Stimulated activated naive CD4-positive, alpha-beta T cell treated with Interleukin-2 at 50 U/mL for 16 hours (primary cell): ENCODE measurements around the gene MAP4K3.

Source experiments
- DNase-seq: peaks from one replicate; lab custom pipeline; 2025; lab: John Stamatoyannopoulos, UW

MAP4K3 gene

DNA sequence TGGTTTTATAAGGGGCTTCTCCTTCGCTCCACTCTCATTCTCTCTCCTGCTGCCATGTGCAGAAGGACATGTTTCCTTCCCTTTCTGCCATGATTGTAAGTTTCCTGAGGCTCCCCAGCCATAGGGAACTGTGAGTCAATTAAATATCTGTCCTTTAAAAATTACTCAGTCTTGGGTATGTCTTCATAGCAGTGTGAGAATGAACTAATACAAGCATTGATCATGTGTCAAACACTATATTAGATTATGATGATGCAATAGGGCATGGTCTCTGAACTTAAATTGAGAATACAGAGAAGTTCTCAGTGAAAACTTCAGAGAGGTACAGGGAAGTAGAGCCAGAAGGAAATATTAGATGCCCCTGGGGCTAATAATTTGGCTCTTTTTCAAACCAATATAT is 5.9 kb upstream of the MAP4K3 start:
- DNase-seq = no peak

DNA sequence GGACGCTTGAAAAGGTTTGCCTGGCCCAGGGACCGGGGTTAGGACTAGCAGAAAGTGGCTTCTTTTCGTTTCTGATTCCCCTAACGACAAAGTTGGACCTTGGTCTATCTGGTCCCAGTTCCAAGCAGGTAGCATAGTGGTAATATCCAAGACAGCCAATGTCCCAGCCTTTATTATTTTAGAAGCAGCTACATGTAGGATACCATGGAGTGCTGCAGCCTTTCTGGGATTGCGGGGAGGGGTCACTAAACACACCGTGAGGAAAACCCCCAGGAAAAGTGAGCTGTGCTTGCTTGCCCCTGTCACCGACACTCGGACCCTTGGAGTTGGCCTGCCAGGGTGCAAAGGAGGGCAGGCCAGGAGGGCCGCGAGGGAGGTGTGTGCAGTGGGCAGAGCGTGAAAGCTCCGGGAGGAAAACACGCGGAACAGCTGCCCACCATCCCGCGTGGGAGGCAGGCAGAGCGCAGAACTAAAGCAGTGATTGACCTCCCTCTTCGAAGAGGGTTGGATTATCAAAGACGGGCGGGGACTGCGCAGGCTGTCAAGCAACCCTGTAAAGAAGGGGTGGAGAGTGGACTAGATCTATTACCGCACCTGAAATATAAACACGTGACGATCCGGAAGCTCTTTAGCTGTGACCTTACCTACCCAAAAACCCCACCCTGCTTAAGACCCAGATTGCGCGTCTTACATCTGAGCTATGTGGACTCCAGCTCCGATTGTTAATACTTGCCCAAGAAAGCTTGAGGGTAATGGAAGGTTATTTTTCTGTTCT is 624 bp upstream of the MAP4K3 start:
- peak; percentile 10 for DNase-seq

DNA sequence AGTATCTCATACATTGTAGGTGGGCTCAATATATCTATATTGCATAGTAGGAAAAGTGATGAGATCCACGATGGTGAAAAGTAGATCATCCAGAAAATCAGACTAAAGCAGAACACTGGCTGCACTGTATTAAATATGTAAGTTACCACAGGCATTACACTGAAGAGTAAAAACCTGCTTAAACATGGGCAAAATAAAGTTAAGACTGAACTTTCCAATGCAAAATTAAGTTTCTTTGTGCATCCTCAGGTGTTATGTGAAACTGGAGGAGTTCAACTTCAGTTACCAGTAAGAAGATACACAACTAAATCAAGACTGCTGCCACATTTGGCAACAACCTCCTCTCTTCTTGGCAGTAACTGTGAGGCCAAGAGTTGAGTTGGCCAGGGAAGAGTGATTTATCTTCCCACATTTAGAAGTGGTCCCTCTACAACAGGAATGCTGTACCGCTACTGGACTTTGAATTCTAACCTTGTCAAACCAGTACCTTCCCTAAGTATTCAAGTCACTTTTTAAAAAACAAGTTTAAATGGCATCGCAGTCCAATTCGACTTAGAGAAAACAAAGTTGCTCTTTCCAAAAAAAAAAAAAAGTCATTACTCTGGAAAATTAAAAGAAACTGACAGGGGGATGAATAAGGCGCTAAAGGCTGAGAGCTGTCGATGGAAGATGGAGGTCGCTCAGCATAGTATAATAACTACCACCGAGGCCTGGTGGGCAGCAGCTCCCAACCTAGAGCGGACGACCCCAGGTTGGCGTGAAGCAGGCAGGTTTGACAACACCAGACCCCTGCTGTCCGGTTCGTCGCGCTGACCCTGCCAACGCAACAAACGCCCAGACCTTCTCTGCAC is 1.1 kb downstream of the MAP4K3 start:
- no peak for DNase-seq

DNA sequence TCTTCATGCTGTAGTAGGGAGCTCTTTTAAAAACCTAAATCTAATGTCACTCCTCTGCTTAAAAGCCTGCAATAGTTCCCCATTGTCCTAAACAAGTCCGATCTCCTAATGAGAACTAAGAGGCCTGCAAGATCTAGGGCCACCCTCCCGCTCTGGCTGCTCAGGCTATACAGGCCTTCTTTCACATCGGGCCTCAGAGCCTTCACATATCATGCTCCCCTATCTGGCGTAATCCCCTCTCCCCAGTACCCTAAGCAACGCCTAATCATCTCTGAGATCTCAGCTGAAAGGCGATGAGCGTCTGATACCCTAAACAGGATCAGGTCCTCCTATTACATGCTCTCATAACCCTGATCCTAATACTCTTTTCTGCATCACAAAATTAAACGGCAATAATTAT is 1.9 kb downstream of the MAP4K3 start:
- no peak for DNase-seq

DNA sequence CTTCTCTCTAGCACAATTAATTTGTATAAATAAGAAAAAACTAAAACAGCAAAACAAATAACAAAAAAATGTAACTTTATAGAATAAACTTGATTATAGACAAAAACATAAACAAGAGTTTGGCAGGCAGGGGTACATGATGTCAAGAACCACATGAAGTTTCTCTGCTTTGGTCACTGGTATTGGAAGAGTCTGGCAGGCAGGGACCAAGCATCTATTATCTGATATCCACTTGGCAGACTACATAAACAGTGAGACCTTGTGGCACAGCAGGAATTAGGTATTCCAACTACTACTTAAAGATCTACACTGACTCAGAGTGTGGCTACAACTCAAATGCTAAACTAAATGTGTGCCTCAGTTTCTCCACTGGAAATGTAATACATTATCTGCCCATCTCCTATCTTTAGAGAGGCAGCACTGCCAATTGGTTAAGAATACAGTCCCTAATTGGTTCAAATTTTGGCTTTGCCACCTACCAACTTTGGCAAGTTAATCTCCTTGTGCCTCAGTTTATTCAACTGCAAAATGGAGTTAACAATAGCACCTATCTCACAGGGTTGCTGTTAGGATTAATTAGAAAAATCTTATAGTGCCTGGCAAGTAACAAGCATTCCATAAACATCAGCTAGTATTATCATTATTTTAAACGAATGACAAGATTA is 2.7 kb downstream of the MAP4K3 start:
- DNase-seq = no peak

DNA sequence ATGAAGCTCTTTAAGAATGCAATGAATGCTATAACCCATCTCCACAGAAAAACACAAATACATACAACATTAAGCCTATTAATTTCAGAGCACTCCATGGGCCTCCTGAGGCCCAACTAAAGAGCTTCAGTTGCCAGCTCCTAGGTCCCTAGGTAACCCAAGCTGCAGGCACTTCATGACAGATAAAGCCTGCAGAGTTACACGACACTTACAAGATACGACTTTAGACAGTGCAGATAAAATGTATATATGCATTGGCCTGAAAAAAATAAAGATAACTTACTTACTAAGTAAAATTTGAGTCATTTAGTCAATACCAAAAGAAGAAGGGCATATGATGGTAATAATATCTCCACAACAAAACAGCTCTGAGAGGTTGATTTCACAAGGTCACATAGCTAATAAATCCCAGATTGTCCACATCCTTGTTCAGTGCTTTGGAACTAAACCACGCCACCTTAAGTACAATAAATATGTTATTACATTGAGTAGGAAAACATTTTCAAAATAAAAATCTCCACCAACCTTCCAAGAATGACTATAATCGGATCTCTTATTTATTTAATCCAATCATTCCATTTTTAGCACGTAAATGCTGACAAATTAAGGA is 3.4 kb downstream of the MAP4K3 start:
- DNase-seq = no peak

DNA sequence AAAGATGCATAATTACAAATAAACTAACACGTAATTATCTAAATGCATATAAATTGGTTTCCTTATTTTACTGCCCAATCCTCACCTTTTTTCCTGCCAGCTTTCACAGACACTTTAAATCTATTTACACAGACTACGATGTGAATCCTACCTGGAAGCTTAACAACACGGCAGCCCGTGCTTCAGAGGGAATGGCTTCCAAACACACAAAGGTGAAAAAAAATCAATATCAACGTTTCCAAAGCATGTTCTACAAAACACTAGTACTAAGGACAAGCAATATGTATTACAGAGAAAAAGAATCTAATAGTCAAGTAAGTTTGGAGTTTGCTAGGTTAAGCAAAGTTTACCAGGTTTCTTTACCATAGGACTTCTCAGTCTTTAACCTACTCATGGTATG is 4.4 kb downstream of the MAP4K3 start:
- DNase-seq = no peak

DNA sequence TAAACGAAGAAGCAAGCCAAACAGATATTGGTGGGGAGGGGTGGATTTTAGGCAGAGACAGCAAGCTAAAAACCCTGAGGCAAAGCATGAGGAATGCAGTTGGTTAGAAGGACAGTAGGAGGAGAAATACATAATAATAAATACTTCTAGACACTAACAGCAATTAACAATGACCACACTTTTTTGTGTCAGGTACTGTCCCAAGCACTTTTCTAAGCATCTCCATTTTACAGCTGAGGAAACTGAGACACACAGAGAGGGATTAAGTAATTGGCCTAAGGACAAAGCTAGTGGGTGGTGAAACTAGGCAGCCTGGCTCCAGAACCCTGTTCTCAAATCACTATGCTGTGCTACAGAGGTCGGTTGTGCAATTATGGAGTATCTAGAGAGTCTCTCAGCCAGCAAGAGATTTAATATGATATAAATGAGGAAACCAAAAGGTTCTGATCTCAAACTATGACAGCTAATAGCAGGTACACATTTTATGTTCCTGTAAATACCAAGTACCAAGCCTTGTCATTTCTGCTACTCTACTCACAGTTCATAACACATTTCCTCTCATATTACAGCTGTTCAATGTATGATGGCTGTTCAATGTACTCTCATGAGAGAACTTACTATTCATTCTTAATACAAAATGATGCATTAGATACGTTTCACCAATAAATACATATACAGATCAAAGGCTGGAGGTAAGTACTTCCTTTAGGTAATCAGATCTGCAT is 5.3 kb downstream of the MAP4K3 start:
- no peak for DNase-seq

DNA sequence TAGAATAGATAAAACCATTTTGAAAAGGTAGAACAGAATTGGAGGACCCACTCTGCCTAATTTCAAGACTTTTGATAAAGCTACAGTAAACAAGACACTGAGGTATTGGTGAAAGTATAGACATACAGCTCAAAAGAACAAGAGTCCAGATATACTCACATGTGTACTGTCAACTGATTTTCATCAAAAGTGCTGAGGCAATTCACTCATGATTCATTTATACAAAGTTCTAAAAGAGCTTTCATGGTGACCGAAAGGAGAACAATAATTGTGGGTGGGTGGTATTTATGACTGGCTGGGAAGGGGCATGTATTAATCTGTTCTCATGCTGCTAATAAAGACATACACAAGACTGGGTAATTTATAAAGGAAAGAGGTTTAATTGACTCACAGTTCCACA is 7.3 kb downstream of the MAP4K3 start:
- no peak for DNase-seq

DNA sequence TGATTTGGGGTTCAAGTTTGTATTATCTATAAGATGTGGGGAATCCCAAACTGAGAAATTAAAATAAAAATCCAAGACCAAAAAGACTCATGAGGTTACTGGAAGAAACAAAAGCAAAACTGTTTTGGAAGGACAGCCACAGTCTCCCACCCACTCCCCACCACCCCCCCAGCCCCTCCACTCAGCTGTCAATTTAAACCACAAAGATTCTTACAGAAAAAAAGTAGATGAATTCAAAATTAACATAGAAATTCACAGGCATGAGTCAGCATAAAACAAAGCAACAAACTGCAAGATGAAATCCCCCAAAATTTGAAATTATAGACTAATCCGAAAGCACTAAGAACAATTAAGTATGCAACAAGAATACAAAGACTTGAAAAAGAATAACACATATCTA is 12.1 kb downstream of the MAP4K3 start:
- no peak for DNase-seq

DNA sequence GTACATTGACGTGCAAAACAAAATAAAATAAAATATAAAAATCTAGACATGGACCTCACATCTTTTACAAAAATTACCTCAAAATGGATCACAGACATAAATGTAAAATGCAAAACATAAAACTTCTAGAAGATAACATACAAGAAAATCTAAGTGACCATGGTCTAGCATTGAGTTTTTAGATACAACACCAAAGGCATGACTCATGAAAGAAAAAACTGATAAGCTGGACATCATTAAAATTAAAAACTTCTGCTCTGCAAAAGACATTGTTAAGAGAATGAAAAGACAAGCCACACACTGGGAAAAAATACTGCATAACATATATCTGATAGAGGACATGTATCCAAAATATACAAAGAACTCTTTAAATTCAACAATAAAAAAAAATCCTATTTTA is 14.4 kb downstream of the MAP4K3 start:
- DNase-seq = no peak

DNA sequence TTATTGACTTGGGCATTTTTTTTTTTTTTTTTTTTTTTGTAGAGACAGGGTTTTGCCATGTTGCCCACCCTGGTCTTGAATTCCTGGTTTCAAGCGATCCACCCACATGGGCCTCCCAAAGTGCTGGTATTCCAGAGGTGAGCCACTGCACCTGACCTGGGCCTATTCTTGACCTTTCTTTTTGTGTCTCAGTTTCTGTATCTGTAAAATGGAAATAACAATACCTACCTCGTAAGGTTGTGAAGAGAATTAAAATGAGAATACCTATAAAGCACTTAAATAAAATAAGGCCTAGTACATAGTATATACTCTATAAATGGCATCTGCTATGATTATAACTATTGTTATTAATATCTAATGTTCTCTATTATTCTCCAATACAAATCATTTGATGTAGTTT is 15.7 kb downstream of the MAP4K3 start:
- DNase-seq = no peak

DNA sequence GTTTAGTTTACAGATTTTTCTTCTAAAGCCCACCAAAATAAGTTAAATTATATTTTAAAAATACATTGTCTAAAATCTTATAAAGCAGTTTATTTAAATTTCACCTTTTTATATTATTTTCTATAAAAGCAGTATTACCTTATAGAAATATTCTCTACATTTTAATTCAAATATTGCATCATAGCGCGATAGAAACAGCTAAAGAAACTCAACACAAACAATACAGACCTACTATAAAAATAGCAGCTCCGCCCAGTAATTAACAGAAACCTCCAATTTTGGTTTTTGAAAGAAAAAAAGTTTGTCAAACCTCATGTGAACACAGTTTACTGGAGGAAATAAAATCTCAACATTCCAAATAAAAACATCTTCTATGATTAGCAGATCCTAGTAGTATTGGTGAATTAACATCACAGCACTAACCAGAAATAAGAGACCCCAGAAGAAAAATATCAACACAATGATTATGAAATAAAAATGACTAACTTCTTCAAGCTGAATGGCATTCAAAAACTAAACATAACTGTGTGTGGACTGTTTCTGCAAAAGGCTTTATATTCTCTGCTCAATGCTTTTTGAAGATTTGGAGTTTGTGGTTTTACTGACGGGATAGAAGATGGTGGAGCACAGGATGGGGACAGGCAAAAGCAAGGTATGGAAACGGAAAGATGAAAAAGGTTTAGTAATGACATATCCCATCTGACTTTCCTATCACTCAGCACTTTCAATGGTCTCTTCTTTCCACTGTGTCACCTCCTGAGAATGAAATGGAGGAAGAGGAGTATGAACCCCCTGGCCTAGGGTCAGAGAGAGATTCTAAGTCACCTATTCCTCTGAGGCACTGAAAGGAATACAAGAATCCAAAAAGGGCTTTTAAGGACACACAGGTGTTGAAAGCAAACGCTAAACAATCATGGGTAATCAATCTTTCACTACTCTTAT is 17.5 kb downstream of the MAP4K3 start:
- DNase-seq = no peak

DNA sequence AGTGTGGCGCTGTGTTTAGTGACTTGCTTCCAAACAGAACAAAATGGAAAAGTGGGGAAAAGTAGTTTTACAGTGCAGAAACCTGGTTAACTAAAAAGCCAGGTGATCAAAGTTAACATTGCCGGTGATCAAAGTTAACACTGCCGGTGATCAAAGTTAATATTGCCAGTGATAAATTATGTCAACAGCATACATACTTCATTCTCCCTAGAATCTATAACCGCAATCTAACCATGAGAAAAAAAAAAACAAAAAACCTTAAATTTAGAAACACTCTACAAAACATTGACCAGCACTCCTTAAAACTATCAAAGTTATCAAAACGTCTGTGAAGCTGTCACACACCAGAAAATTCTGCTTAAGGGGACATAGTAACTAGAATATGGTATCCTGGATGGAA is 18.6 kb downstream of the MAP4K3 start:
- DNase-seq = no peak

DNA sequence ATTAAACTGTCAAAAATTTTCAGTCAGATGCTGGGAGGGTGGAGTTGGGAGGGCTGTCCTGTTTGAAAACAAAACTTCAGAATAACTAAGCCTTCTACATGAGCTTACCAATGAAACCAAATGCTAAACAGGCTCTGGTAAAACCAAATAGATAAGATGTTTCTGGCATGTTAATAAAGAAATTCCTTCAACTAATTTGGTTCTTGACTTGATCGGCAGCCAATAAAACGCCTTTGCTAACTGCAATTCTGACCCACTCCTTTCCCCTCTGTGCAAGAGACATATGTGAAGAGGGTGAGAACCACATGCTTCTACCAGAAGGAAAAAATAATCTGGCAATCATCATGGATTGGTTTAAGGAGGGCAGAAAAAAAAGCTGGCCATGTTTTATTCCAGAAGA is 20.9 kb downstream of the MAP4K3 start:
- DNase-seq = no peak

DNA sequence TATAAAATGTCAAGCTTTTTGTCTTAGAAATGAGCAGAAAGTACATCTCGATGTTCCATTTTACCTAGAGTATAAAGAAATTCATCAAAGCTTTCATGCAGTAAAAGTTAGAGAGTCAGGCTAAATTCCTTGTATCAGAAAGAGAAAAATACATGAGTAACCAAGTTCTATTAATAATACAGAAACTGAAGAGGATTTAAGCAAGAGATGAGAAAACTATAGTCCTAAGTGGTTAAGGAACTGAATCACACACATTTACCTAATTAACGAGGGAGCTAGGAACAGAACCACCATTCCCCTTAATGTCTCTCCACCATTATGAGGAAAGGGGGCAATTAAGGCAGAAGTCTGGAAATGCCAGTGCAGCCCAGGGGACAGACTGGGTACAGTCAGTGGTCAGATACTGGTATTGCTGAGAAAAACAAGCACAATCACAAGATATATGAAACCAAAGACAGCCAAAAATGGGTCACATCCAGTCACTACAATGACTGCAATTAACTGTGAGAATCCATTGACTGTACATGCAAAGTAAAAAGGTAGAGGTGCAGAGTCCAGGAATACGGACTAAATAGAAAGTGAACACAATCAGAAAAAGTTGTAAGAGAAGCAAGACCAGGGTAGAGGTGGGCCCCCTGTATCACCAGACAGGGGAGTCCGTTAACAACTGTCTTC is 23.9 kb downstream of the MAP4K3 start:
- no peak for DNase-seq

DNA sequence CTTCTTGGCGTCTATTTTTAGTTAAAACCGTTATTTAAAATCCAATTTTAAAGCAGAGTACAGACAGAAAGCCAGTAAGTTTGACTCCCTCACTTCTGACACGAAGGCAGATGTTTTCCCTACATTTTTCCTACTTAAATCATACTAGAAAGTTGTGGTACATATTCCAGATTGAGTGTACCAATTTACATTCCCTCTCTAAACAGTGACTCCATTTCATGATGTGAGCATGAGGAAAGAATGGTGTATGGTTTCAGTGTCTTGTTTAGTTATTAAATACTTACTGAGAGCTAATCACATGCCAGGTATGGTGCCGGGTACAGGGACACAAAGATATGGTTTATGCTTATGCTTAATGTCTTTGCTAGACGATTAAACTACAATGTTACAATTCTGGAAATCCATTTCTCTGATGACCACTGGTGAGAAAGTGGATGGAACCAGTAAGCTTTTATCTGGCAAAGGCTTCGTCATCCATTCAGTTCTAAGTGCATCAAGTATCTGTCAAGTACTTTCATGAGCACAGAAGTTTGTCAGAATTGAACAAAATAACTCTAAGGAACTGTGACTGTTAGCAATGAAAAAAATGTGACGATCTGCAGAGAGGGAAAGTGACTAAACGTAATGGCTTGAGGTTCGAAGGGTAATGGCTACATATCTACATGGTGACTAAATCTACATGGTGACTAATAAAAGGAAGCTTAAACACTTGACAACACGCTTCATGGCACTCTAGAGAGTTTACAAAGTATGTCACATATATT is 25.7 kb downstream of the MAP4K3 start:
- DNase-seq = no peak

DNA sequence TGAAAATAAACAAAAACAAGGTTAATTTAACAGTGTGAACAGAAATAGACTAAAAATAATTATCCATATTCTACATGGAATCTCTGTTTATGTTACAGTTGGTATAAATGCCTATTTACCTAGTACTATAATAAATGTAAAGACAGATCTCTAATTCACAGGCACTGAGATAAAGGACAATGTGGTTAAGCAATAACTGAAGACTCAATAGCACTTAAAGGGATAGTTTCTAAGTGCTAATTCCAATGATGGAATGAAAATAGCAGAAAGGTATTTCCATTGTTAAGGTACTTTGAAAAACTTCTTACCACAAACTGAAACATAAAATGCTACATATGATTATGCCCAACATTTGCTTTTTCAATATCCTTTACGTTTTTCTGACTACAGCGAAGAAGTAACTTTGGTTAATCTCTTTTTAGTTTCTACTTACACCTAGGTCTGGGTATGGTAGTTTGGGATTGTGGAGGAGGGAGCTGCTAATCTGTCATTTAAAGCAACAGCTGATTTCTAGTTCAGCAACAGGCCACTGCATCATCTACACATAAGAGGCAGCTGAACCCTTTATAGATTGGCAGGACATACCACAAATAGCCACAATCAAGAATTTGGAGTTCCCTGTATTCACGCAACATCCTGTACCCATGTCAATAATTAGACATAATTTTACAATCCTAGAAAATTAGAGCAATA is 27.2 kb downstream of the MAP4K3 start:
- DNase-seq = no peak
